Stimulated activated CD4-positive, alpha-beta T cell treated with anti-CD3 and anti-CD28 coated beads, Interleukin-1b, Interleukin-23, amount 100 ng/mL, for 1 hour (primary cell): ENCODE measurements around the gene C1QTNF7.

Experiments used
- DNase-seq, 2 donors: peaks; one replicate each; pipeline ENCODE4 v3.0.0-alpha.2; 2020; ENCODE audit warnings: low read depth in 2 of 2

C1QTNF7 gene

DNA sequence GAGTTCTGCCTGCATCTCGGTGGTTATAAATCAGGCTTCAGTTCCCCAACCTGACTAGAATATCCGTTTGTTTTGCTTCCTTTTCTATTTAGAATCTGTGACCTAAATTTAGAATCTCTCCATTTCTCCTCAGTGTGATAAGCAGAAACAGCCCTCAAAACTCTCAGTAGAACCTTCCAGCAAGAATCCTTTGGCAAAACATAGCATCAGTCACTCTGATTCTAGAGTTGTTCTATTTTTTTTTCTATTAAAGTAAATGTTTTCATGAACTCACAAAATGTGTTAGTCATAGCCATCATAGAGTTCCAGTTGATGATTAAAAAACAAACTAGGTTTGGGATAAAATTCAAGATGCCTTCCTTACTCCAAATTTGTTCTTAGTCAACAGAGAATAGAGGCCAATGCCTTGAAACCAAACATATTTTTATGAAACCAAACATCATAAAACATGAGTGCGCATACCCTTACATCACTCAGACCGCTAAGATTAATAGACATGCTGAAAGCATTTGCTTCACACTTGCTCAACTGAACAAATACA is 13.2 kb upstream of the C1QTNF7 start:
- no peak for DNase-seq

DNA sequence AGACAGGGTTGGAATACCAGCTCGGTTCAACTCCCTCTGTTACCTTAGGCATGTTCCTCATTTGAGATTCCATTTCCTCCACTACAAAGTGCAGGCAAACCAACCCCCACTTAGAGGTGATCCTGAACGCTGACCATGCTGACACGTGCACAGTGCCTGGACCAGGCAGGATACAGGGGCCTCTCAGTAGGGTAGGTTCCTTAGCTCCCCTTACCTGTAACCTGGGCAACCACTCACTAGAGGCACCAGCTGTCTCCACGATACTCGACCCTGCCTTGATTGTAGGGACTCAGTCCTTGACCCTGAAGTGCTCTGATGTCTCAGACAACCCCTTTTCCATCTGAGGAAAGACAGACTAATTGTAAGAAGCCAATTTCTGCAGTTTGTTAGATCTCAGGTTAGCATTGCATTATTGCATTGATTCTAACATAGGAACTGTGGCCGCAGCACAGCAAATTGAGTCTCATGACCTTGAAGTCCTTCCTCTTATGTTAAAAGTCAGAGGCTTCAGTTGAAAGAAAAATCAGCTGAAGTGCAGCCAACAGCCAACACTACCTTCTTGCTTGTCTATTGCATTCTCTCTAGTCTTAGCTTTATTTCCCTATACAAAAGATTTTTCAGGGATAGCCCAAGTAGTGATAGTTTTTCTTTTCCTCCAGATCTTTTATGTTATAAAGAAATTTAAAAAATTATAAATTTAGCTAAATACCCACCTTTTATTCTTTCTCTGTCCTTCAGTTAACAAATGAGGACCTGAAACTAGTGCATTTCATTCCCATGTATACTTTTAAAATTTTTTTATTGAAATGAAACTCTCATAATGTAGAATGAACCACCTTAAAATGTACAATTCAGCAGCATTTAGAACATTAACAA is 11.2 kb upstream of the C1QTNF7 start:
- no peak for DNase-seq

DNA sequence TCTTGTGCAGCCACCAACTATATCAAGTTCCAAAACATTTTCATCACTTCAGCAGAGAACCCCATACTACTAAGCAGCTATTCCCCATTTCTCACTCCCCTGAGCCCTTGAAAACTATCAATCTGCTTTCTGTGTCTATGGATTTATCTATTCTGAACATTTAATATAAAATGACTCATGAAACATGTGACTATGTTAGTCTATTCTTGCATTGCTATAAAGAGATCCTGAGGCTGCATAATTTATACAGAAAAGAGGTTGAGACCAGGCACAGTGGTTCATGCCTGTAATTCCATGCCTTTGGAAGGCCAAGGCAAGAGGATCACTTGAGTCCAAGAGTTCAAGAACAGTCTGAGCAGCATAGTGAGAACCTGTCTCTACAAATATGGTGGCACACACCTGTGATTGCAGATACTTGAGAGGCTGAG is 10.6 kb upstream of the C1QTNF7 start:
- DNase-seq = no peak

DNA sequence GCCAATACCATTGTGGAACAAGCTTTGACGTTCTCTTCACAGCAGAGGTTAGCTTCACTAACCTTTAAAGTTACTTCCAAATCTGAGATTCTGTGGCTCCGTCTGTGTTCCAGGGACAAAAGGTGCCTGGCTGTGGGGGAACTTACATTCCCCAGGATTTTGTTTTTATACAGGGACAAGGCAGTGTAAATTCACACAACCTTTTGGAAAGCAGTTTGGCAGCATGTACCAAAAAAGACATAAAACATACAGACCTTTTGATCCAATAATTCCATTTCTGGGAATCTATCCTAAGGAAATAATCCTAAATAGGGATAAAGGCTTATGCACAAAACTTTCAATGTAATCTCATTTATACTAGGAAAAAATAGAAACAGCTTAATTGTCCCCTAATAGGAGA is 8.9 kb upstream of the C1QTNF7 start:
- DNase-seq = no peak

DNA sequence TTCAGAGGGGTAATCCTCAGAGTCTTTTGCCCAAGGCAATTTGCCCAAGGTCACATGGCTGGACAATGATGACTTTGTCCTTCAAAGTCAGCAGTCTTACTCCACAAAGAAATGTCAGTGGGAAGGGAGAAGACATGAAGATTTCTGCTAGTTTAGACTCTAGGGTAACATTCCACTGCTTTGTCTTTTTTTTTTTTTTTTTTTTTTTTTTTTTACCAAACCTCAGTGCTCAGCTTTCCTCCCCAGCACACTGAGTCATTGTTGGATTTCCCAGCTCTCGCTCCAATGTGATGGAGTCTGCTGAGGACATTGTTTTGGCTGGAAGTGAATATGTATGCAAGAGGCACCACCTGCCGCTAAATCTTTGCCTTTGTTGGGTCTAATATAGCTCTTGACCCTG is 7.2 kb upstream of the C1QTNF7 start:
- DNase-seq = no peak

DNA sequence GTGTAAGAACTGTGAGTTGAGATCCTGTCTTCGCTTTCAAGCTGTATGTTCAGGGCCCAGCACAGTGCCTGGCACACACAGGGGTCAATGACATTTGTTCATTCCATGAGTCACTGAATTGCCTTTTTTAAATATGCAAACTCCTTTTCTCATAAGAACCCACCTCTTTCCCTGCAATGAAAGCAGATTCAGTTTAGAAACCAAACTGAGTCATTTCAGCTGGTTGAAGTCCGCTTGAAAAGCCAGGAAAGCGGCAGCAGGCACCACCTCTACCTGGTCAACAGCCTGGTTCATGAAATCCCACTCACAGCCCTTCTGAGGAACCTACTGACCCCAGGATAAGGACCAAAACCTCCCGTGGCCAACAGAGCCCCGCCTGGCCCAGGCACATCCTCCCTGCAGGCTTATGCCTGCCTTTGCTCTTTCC is 4.5 kb upstream of the C1QTNF7 start:
- no peak for DNase-seq

DNA sequence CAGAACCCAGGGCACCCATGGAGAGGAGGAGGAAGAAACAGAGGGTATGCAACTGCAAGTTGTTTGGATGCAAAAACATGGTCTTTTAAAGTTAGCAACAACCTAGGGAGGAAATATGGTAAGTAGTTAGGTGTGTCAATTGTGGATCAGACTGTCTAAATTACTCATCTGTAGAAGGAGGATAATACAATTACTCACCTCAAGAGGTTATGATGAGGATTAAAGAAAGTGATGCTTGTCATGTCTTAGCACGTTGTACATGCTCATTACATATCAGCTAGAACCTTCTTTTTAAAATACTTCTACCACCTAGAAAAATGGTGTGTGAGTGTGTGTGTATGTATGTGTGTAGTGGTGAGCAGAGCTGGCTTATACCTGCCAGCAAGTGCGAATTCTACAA is 2.3 kb upstream of the C1QTNF7 start:
- DNase-seq = no peak

DNA sequence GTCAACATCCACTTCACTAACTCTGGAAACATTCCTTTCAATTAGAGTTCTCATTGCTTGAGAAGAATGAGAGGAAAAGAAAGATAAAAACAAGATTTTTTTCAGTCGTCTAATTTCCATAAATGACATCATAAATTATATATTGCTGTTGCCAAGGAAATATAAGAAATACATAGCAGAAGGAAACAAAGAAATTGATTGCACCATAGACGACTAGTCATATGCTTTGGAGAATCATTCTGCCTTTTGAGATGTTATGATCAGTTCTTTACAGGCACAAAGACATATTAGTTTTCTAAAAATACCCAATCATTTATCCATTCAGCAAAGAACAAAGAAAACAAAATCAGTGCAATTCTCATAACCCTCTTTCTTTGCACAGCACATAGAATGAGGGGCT is 672 bp upstream of the C1QTNF7 start:
- no peak for DNase-seq

DNA sequence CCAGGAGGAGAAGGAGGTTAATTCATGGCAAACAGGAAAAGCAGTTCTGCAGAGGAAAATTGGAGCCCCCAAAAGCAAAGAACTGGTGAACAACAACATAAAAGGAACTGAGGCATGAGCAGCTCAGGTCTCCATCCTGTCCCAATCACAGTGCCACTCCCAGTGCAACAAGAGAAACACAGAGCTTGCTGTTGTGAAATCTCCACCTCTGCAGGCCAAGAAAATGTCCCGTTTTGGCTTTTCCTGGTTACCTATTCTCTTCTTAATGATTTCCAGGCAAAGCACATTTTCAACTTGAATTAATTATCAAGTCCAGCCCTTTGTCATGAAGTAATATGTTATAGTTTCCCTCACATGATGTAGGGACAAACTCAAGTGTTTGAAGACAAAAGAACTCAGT is 778 bp downstream of the C1QTNF7 start:
- no peak for DNase-seq

DNA sequence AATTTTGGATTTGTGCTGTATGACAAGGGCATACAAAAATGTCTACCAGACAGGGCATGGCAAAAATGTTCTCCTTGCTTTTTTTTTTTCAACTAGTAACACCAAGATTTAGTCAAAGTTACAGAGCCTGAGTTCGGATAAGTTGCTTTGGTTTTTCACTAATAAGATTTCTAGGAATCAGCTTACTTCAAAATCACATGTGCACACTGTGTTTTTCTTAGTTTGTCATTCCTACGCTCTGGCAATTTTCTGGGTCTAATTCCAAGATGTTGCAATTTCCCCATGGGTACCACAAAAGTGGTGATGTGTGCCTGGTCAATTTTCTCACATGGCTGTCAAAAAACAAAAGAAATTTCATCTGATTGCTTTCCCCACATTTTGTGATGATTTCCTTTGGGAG is 6.3 kb downstream of the C1QTNF7 start:
- DNase-seq = no peak

DNA sequence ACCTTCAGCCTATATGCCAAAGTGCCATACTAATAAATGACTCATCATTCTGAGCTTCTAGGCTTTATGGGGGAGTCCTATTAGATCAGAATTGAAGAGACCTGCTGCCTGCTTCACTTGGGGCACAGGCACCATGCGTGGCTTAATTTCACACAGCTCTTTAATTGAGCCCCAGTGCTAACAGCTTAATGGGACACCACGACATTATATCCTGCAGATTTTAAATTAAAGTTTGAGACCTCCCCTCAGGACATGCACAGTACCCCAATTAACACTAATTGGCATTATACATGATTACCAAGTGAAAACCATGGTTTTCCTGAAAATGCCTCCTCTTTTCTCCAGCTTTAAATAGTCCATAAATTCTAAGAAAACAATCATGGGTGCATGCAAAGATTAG is 6.8 kb downstream of the C1QTNF7 start:
- DNase-seq = no peak

DNA sequence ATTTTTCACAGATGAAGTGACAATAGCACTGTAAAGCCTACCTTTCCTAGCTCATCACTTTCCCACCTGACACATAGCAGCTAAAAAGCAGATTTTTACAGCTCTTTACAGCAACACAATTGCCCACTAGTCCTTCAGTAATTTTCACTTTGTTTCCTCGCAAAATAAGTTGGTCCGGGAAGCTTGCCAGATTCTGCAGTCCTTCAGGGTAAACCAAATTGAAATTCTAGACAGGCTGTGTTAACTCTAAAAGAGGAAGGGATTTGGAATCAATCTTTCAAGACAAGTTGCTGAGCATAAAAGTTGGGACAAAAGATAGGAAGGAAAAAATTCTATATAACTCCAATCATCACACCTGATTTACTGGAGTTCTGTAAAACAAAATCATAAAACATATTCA is 8.7 kb downstream of the C1QTNF7 start:
- DNase-seq = no peak

DNA sequence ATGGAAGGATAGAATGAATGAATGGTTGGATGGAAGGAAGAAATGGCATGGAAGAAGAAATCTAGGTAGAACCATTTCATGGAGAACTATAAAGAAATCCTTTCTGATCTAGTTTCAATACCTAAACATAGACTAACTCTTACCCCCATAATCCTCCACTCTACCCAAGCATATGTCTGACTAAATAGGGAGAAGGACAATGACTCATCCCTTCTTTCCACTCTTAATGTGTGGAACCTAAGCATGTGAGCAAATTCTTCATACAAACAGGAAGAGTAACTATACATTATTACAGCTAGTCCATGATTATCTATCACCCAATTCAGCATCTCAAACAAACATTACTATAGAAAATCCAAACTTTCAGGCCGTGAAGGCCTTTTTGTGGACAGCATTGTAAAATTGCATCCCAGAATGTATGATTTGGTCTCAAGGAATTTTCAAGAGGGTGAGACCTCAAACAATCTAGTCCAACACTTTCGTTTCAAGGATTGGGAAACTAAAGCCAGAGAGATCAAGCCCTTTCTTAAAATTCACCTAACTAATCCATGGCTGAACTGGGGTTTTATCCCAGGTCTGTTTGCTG is 11.2 kb downstream of the C1QTNF7 start:
- no peak for DNase-seq

DNA sequence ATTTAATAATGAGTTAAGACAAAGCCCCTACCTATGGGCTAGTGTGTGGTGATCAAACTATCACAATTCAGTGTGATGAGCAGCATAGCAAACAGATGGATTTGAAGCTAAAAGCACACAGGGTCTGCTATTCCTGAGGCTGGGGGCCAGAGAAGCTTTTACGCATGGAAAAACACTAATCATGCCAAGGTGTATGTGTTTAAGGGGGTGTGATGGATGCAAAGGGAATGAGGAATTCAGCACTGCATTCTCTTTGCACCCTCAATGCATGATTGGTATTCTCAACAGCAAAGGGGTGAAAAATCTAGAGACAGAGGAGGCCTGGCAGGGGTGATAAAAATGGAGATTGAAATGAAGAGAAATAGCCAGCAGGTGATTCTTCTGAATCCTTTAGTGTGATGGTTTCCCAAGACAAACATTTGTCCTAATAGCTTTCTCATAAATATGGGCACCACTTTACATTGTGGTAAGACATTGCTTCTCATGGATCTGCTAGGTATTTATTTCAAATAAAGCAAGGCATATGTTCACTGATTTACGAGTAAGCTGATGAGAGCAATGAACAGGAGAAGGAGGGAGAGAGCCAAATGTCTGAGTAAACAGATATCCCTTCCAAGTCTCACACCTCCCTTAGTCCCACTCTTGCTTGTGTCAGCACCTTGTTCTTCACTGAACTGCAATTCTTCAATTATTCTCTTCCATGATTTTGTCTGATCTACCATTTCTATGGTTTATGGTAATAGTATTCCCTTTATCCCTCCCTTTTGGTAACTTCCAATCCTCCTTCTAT is 15.7 kb downstream of the C1QTNF7 start:
- no peak for DNase-seq

DNA sequence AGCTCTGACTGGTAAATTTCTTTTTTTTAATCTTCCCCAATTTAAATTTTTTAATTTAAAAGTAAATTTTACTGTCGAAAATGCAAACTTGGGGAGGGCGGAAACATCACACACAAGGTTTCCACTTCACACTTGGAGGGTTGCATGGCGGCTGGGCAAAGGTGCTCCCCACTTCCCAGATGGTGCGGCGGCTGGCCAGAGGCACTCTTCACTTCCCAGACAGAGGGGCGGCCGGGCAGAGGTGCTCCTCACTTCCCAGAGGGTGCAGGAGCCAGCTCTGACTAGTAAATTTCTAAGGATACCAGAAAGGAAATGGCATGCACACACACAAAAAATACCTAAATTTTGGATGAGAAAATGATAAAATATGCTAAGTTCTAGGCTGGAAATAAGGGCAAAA is 16.4 kb downstream of the C1QTNF7 start:
- DNase-seq = no peak

DNA sequence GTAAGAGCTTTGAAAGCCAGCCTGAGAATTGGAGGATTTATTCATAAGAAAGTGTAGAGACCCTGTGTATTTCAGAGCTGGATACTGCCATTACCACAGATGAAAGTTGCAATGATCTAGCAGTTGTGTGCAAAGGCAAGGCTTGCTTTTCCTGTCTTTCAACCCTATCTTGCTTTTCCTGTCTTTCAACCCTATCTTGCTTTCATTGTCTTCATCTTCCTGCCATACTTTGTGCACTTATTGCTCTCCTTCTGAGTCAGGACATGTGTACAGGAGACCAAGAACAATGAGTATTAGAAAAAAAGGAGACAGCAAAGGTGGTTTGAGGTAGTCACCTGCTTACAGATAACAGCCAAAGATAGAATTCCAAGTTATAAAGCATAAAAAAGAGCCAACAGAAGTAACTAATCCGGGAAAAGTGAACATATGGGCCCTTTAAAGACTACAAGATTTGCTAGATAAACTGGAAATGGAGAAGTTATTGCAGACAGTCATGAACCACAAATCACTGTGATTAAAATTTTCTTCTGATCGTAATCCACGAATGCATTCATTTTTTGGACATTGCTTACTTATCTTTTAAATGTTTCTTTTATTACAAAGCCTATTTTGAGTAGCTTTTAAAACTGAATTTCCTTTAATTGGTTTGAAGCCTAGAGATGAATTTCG is 17.2 kb downstream of the C1QTNF7 start:
- DNase-seq = no peak

DNA sequence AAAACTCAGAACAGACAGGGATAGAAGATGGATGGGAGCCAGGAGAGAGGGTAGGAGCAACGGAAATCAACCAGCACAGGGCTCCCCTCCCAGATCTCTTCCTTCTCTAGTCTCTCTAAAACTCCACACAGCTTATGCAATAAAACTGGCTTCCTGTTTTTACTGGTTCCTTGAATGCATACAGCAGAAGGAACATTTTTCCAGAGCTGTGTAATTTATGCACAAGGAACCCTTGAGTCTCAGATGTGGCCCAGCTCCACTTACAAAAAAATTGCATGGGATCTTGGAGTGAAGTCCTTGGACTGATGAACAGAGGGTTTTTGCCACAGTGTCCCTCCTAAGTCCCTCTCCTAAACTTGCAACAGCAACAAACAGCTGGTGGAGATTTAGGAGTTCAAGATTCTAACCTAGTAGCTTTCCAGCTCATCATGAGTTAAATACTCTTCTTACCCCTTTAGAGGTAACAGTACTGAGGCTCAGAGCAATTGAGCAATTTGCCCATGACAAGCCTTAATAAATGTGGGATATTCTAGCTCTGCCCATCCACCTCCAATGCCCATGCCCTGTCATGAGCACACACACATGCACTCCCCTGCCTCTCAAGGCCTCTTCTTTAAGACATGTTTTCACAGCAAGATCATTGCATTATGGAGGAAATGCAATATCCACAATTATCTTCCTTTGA is 23.5 kb downstream of the C1QTNF7 start:
- no peak for DNase-seq

DNA sequence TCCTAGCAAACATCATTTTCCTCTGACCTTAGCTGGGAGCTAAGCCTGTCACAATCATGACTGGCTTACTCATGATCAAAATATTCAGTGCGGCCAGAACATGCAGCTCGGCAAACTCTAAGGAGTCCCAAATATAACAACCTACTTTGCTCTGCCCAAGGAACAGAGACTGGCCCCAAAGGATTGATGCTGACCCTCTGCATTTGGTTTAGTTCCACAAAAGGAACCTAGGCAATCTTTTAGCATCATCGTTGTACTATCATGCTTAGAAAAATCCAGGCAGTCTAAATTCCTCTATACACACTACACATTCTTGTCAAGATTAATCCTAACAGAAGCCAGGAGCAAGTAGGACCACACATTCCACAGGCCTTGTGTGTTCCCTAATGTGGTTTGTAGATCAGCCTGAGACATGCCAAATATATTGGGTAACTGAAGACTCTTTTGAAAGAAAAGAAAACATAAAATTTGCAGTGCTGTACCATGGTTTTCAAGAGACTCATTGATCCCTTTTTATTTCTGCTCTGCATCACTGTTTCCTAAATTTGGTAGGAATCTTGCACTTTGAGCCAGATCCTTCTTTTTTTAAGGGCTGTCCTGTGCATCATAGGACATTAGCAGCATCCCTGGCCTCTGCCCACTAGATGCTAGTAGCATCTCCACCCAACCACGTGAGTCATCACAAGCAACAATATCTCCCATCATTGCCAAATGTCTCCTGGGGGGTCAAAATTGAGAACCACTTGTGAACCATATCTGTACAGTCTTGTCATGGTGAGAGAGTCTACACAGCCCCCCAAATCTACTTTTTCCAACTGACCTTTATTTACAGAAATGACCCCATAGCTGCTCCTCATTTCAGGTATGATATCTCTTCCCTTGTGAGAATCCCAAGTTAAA is 24.3 kb downstream of the C1QTNF7 start:
- no peak for DNase-seq

DNA sequence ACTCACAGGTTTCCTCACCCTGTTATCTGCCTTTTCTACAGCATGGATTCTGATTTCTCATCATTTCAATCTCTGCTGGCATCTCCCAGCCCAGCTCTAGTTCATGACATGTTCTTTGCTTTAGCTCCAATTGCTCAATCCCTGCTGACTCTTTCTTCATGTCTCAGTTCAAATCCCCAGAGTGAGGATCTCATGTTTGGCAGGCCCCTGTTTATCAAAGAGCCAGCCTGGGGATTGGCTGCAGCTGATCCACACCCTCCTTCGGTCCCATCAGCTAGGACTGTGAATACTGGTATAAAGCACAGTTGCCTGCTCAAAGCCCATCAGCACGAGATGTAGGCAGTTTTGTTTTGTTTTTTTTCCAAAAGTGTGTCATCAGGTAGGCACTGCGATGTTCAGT is 27.5 kb downstream of the C1QTNF7 start:
- no peak for DNase-seq
